ENCODE results near the gene FADS3.

FADS3 gene

DNA sequence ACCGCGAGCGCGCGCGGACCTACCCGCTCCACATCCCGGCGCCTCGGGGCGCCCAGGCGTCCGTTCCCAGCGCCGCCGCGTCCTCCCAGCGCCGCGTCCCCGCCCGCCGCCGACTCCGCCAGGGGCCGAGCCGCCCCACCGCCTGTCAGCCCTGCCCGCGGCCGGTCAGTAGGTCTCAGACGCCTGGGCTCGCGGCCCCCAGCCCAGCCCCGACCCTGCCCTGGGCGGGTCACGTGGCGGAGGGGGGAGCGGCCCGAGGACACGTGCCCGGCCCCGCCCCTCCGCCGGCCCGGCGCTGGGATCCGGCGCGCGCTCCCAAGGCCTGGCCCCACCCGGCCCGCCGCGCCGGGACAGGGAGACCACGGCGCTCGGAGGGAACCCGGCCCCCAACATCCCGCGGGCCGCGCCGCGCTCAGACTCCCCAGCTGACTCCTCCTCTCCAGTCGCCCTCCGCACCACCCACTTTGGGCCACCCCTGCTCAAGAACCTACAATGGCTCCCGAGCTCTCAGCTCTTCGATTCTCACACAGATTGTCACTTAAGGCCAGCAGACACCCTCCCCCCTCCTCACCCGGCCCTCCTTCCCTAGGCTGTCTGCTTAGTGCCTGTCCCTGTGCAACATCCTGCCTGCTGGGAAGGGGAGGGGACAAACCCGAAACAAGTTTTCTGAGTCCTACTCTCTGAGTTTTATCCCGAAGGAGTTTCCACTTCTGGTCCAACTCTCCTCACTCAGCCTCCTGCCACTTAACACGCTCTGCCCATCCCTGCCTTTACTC is 26.2 kb upstream of the FADS3 start, which contains the start of gene RAB3IL1:
Gene RAB3IL1 (minus strand): TSS at position 233 of the 776 bp plus-strand sequence. CDS start 199 bp downstream, at position 34.
- Mint-ChIP-seq H3K4me3 (peak within 1 kb of the TSS; percentile 85 to 93 (median 93)), H3K4me1 (peaks cover 65% of the 10 kb centered on the region), H3K9me3 (no peaks in the 10 kb centered on the region), H3K36me3 (ENCODE audit: low read depth) (no peaks in the 10 kb centered on the region), H3K27me3 (ENCODE audit: low read depth) (peaks cover 11% of the 10 kb centered on the region), H3K27ac (peak within 1 kb of the TSS; percentile 81 to 98 (median 92))
- TF ChIP-seq, protein P1, sequence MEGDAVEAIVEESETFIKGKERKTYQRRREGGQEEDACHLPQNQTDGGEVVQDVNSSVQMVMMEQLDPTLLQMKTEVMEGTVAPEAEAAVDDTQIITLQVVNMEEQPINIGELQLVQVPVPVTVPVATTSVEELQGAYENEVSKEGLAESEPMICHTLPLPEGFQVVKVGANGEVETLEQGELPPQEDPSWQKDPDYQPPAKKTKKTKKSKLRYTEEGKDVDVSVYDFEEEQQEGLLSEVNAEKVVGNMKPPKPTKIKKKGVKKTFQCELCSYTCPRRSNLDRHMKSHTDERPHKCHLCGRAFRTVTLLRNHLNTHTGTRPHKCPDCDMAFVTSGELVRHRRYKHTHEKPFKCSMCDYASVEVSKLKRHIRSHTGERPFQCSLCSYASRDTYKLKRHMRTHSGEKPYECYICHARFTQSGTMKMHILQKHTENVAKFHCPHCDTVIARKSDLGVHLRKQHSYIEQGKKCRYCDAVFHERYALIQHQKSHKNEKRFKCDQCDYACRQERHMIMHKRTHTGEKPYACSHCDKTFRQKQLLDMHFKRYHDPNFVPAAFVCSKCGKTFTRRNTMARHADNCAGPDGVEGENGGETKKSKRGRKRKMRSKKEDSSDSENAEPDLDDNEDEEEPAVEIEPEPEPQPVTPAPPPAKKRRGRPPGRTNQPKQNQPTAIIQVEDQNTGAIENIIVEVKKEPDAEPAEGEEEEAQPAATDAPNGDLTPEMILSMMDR (IDR thresholded peaks at IDR 0.05; ENCODE audit: unreplicated experiment in 3 of 3), result no peak

DNA sequence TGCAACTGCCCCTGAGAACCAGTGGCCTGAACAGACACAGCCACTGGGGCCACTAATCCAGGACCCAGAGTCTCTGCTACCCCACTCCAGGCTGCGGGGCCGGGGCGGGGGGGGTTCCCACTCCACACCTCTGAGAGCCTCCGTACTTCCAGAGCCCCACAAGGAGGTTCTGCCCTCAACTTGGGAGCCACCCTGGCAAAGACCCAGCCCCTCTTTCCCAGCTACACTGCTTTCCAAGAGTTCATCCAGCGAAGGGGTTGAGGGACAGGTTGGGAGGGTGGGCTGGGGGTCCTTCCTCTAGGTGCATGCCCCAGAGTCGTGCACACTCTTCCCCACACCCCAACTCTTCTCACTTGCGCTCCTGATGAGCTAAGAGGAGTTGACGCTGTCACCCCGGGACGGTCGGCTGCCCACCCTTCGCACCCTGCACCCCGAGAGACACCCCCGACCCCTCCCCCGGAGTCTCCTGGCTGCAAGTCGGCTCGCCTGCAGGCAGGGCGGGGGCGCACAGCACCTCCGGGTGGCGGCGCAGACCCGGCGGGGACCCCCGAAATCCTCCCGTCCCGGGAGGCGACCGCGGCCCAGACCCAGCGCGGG is 25.5 kb upstream of the FADS3 start:
- H3K4me3 Mint-ChIP-seq, result peak overlapping the region; percentile 82 to 88 (median 87)
- peaks cover 66% of the 10 kb centered on the region for H3K4me1 Mint-ChIP-seq
- H3K9me3 Mint-ChIP-seq, result no peaks in the 10 kb centered on the region
- TF ChIP-seq, protein P1 (IDR thresholded peaks at IDR 0.05; ENCODE audit: unreplicated experiment in 3 of 3), result no peak
- H3K27me3 Mint-ChIP-seq (ENCODE audit: low read depth), result peaks cover 11% of the 10 kb centered on the region
- no peaks in the 10 kb centered on the region for H3K36me3 Mint-ChIP-seq (ENCODE audit: low read depth)
- H3K27ac Mint-ChIP-seq, result peak overlapping the region; percentile 51 to 75 (median 70)

DNA sequence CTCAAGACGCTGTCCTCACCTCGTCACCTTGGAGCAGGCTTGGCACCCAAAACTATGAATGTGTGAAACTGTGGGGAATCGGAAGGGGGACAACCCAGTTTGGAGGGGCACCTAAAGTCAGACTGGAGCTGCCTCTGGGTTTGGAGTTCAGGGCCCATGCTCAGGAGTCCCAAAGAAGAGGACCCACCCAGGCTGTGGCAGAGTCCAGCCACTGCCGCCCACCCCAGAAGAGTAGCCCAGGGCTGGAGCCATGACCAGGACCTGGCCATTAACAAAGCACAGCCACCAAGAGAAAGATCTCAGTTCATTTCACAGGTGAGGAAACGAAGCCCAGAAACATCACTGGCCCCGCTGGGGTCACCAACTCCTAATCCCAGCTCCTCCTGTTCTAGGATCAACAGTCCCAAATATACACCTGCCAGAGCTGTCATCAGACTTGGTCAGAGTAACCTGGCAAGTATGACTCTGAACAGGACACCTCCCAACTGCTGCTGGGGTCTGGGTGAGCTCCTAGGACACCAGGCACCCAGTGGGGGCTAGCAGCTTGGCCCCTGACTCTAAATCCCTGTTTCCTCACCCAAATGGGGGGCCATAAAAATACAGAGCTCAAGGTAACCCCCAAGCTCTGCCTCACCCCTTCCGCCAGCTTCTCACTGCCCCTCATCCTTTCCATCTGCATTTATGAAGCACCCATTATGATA is 23.3 kb upstream of the FADS3 start:
- Mint-ChIP-seq H3K27me3 (ENCODE audit: low read depth) (peaks cover 11% of the 10 kb centered on the region), H3K4me1 (peaks cover 68% of the 10 kb centered on the region), H3K27ac (peak overlapping the region in 2 of 3 experiments; percentile 64 to 94), H3K4me3 (peak overlapping the region; percentile 82 to 88 (median 87)), H3K36me3 (ENCODE audit: low read depth) (no peaks in the 10 kb centered on the region), H3K9me3 (no peaks in the 10 kb centered on the region)
- TF ChIP-seq, protein P1 (IDR thresholded peaks at IDR 0.05; ENCODE audit: unreplicated experiment in 3 of 3), result no peak

DNA sequence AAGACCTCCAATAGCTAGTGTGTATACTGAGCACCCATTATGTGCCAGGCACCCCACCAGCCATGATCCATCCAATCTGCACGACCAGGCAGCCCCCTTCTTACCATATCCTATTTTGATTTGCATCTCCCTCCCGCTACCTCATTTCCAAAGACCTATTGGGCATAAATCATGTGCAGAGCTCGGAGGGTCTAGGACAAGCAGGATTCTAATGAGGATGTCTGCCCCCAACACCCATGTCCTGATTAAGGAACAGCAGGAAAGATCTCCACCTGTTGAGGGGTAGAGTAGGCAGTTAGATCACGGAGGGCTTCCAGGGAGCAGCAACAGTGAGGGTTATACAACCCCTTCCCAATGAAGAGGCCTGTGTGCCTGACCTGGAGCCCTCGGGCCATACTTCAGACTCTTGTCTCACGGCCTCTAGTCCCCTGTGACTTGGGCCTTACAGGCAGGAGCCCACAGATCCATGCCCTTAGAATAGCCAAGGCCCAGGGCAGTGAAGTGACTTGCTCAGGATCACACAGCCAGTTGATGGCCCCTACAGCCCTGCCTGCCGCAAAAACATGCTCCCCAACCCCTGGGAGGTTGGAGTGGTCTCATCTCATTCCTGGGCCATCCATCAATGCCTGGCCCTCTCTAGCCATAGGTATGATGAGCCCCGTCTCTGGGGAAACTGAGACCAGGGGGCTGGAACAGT is 22.5 kb upstream of the FADS3 start:
- peaks cover 61% of the 10 kb centered on the region for H3K4me1 Mint-ChIP-seq
- H3K36me3 Mint-ChIP-seq (ENCODE audit: low read depth), result no peaks in the 10 kb centered on the region
- no peaks in the 10 kb centered on the region for H3K9me3 Mint-ChIP-seq
- peak overlapping the region; percentile 56 to 87 (median 75) for H3K4me3 Mint-ChIP-seq
- peaks cover 11% of the 10 kb centered on the region for H3K27me3 Mint-ChIP-seq (ENCODE audit: low read depth)
- H3K27ac Mint-ChIP-seq, result peak overlapping the region; percentile 64 to 94 (median 64)
- TF ChIP-seq, protein P1 (IDR thresholded peaks at IDR 0.05; ENCODE audit: unreplicated experiment in 3 of 3), result no peak

DNA sequence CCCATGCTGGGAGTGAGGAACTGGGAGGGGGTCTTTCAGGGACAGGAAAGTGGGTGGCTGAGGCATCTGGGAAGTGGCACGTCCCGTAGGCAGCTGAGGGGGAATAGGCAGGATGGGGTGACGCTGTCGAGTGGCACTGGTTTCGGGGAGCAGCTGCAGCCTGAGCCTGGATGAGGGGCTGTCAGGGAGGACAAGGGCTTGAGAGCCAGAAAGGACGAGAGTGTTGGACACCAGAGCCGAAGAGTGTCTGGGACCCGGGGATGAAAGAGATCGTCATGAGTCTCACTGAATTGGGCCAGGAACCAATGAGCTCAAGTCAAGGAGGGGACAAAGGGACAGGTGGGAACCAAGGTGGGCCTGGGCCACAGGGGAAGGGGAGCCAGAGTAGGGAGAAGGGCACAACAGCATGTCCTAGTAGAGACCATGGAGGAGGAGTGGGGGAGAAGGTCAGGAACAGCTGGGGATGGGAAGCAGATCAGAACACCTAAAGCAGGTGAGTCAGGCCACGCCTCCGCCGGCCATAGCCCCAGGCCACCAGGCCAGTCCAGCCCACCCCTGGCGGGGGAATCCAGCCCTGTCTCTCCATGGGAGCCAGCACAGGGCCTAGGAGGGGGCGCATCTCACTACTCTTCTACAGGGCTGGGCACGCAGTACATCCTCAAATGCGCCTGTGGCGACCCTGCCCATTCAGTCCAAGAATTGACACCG is 21.8 kb upstream of the FADS3 start:
- no peaks in the 10 kb centered on the region for H3K9me3 Mint-ChIP-seq
- H3K27me3 Mint-ChIP-seq (ENCODE audit: low read depth), result peaks cover 5% of the 10 kb centered on the region
- peak overlapping the region; percentile 64 to 94 (median 84) for H3K27ac Mint-ChIP-seq
- peaks cover 60% of the 10 kb centered on the region for H3K4me1 Mint-ChIP-seq
- H3K4me3 Mint-ChIP-seq, result peak overlapping the region in 2 of 3 experiments; percentile 75 to 87
- H3K36me3 Mint-ChIP-seq (ENCODE audit: low read depth), result no peaks in the 10 kb centered on the region
- TF ChIP-seq, protein P1 (IDR thresholded peaks at IDR 0.05; ENCODE audit: unreplicated experiment in 3 of 3), result no peak

Measured in nephron (organoid).